K562 (cell line): ENCODE results near the gene UBE2L3. TPM values are rescaled to one million over a fixed set of nuclear protein-coding genes. Genes with fewer than 3 reads are reported as not detected.
A peak's percentile ranks its signal among the peaks of the same experiment; 100 is the strongest.

Experiments used
- CBFA2T2 ChIP-seq: fragments of 450-650 bp; conservative IDR thresholded peaks from 2 replicates; pipeline ENCODE4 v1.6.1; 2017; ENCODE audit warnings: mild to moderate bottlenecking
- CHD4 ChIP-seq: fragments of 200-600 bp; sonication (generic); IDR thresholded peaks from 3 replicates; pipeline ENCODE4 v1.6.1; 2012; ENCODE audit warnings: low read depth, mild to moderate bottlenecking, mixed read lengths, low read length, inconsistent platforms; ENCODE audit not compliant: insufficient read depth, insufficient replicate concordance, poor library complexity, severe bottlenecking
- CREB1 ChIP-seq, 2 experiments: sonication (generic) in 1 of 2; formaldehyde crosslinking in 1 of 2; IDR thresholded peaks; 2 replicates each; pipeline versions ENCODE4 v1.6.1 to v1.8.0; 2012 to 2022; ENCODE audit warnings: inconsistent platforms in 1 of 2, mild to moderate bottlenecking in 1 of 2, missing genetic modification reagents in 1 of 2, moderate library complexity in 1 of 2
- HLTF ChIP-seq: fragments of 450-650 bp; IDR thresholded peaks from 2 replicates; pipeline ENCODE4 v1.6.1; 2016
- KLF13 ChIP-seq: fragments of 450-650 bp; IDR thresholded peaks from 2 replicates; pipeline ENCODE4 v1.6.1; 2016; ENCODE audit warnings: missing genetic modification characterization, low read depth, mild to moderate bottlenecking, missing compliant biosample characterization, moderate library complexity, borderline replicate concordance
- L3MBTL2 ChIP-seq: fragments of 450-650 bp; IDR thresholded peaks from 2 replicates; pipeline ENCODE4 v1.6.1; 2016; ENCODE audit warnings: mild to moderate bottlenecking, moderate library complexity
- MAFG ChIP-seq: fragments of 450-650 bp; conservative IDR thresholded peaks from 2 replicates; pipeline ENCODE4 v1.6.1; 2016; ENCODE audit warnings: missing genetic modification characterization, missing compliant biosample characterization
- MAFK ChIP-seq: IDR thresholded peaks from 2 replicates; pipeline ENCODE4 v1.6.1; 2011; ENCODE audit warnings: low read length, improper control_type of control experiment
- MBD1 ChIP-seq: fragments of 250-450 bp; sonication (Bioruptor Pico); IDR thresholded peaks from 2 replicates; pipeline ENCODE4 v1.8.0; 2022; ENCODE audit warnings: inconsistent platforms
- NEUROD1 ChIP-seq: fragments of 150-350 bp; IDR thresholded peaks from 2 replicates; pipeline ENCODE4 v1.6.1; 2014; ENCODE audit warnings: borderline replicate concordance, low read length, low read depth; ENCODE audit not compliant: partially characterized antibody
- PTBP1 ChIP-seq: fragments of 200-400 bp; formaldehyde crosslinking; IDR thresholded peaks from 2 replicates; pipeline ENCODE4 v1.6.1; 2017; ENCODE audit warnings: low read depth, low read length
- PYGO2 ChIP-seq: fragments of 450-650 bp; IDR thresholded peaks from 2 replicates; pipeline ENCODE4 v1.6.1; 2016; ENCODE audit warnings: mild to moderate bottlenecking, missing genetic modification characterization, moderate library complexity, missing compliant biosample characterization
- RERE ChIP-seq: sonication (generic); formaldehyde crosslinking; IDR thresholded peaks from 2 replicates; pipeline ENCODE4 v1.8.0; 2023; ENCODE audit warnings: missing genetic modification reagents, mild to moderate bottlenecking, borderline replicate concordance
- SMARCB1 ChIP-seq: IDR thresholded peaks from 2 replicates; pipeline ENCODE4 v1.6.1; 2011; ENCODE audit warnings: improper control_type of control experiment, low read depth; ENCODE audit not compliant: insufficient read length
- SP2 ChIP-seq: IDR thresholded peaks from 2 replicates; pipeline ENCODE4 v1.6.1; 2011; ENCODE audit warnings: mild to moderate bottlenecking, low read depth, low read length, moderate library complexity; ENCODE audit not compliant: poor library complexity, severe bottlenecking; ENCODE audit errors: extremely low read depth
- SRSF7 ChIP-seq: fragments of 200-400 bp; formaldehyde crosslinking; optimal IDR thresholded peaks from 2 replicates; pipeline ENCODE3; 2017; ENCODE audit warnings: mild to moderate bottlenecking, low read depth, low read length
- TBP ChIP-seq: optimal IDR thresholded peaks from 2 replicates; pipeline ENCODE3; 2011; ENCODE audit warnings: low read depth, low read length, improper control_type of control experiment
- TCF3 ChIP-seq: sonication (generic); formaldehyde crosslinking; IDR thresholded peaks from 2 replicates; pipeline ENCODE4 v1.4.0; 2020; ENCODE audit warnings: mild to moderate bottlenecking, missing genetic modification reagents
- ZBTB17 ChIP-seq: fragments of 450-650 bp; formaldehyde crosslinking; IDR thresholded peaks from 2 replicates; pipeline ENCODE4 v1.4.0; 2020; ENCODE audit warnings: mild to moderate bottlenecking
- ZNF224 ChIP-seq: sonication (generic); formaldehyde crosslinking; IDR thresholded peaks from 2 replicates; pipeline ENCODE4 v1.8.0; 2022; ENCODE audit warnings: mild to moderate bottlenecking, missing genetic modification reagents
- ZNF778 ChIP-seq: fragments of 450-650 bp; formaldehyde crosslinking; IDR thresholded peaks from 2 replicates; pipeline ENCODE4 v1.4.0; 2020; ENCODE audit warnings: mild to moderate bottlenecking, moderate library complexity
- polyA plus RNA-seq, 8 experiments: library from polyadenylated mRNA; depleted of rRNA in 4 of 8; stranded (reverse) in 5 of 8; unstranded in 3 of 8; fragments of >200 nt; fragmentation: Nextera tagmentation in 2 of 8; fragmentation: Illumina TruSeq in 1 of 8; extraction: Ambion mirVana in 2 of 8; extraction: Trizol in 1 of 8; gene quantifications; 2 replicates each; pipeline versions ENCODE4 v1.2.1 to v1.2.3, GENCODE V29; 2011 to 2014; ENCODE audit warnings: inconsistent platforms in 1 of 8, missing spikeins in 1 of 8
- total RNA-seq, 7 experiments: library from RNA; depleted of rRNA in 6 of 7; stranded (reverse); fragments of >200 nt in 6 of 7; fragmentation: Illumina TruSeq in 2 of 7; extraction: Trizol in 2 of 7; gene quantifications; 2 replicates each; pipeline versions ENCODE4 v1.2.1 to v1.2.3, GENCODE V29; 2011 to 2021; ENCODE audit warnings: low replicate concordance in 1 of 7

UBE2L3 gene
- total and polyA plus RNA-seq, 9 of the 15 experiments (the other 6 are each of a cell fraction or from before 2014, with no cell fraction given) = 215 to 625 (median 285) TPM

GRCh38 chr22:21582801-21583740 lies 15.6 kb downstream of the UBE2L3 start (continued):
- TF ChIP-seq TBP = no peak
- TF ChIP-seq L3MBTL2 = no peak
- TF ChIP-seq MBD1 (CRISPR knock-in tag) = no peak
- TF ChIP-seq CHD4 = no peak
- TF ChIP-seq SP2 = peak; percentile 22
- no peak for TF ChIP-seq PTBP1
- TF ChIP-seq SRSF7 = no peak
- TF ChIP-seq PYGO2 (tag) = no peak
- no peak for TF ChIP-seq TCF3 (CRISPR knock-in tag)
- no peak for TF ChIP-seq SMARCB1
- no peak for TF ChIP-seq KLF13 (tag)
- TF ChIP-seq MAFK = no peak
- TF ChIP-seq CBFA2T2 = no peak
- no peak for TF ChIP-seq CREB1 (IDR thresholded peaks at IDR 0.05)
- TF ChIP-seq CREB1 (CRISPR knock-in tag; IDR thresholded peaks at IDR 0.05) = no peak; the same call in 1 of the 2 replicates
- no peak for TF ChIP-seq MAFG (tag)
- no peak for TF ChIP-seq ZBTB17 (CRISPR knock-in tag)
- no peak for TF ChIP-seq HLTF
- TF ChIP-seq ZNF224 (CRISPR knock-in tag) = no peak
- no peak for TF ChIP-seq ZNF778 (CRISPR knock-in tag)
- TF ChIP-seq NEUROD1 = no peak
- TF ChIP-seq RERE (CRISPR knock-in tag) = no peak
